Measurements from ENCODE around the gene NANS. TPM values are rescaled to one million over a fixed set of nuclear protein-coding genes. Genes with fewer than 3 reads are reported as not detected.

Gene NANS
- total RNA-seq, 2 experiments from 2014 or later: 51.2 to 51.8 TPM

DNA sequence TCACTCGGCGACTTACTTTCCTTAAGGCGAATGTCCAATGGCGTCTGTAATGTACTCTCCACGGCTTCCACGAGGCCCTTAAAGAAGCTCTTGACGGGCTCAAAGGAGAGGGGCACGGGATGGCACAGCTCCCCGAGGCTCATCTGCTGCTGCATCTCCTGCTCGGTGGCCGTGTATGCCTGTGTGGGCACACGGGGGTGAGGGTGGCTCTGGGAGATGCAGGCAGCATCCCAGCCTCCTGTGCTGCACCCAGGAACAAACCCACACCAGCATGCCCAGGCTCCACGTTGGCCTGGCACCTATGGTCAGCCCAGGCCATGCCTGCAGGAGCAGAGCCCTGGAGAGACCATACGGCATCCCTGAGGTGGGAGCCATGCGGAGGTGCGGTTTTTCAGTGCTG lies 38.3 kb downstream of the NANS start:
- ChIA-PET POLR2A (no interaction called here), CTCF (no interaction called here)
- Mint-ChIP-seq H3K4me3 (no peak overlapping the region), H3K27me3 (no peaks in the 10 kb centered on the region), H3K4me1 (ENCODE audit: low read depth) (peaks cover 33% of the 10 kb centered on the region), H3K36me3 (ENCODE audit: low read depth) (peaks cover 54% of the 10 kb centered on the region), H3K27ac (no peak overlapping the region), H3K9me3 (no peaks in the 10 kb centered on the region)
- no peak for ATAC-seq
- intact Hi-C loops (cut with micrococcal nuclease): no loop called here
- TF ChIP-seq, protein P1, sequence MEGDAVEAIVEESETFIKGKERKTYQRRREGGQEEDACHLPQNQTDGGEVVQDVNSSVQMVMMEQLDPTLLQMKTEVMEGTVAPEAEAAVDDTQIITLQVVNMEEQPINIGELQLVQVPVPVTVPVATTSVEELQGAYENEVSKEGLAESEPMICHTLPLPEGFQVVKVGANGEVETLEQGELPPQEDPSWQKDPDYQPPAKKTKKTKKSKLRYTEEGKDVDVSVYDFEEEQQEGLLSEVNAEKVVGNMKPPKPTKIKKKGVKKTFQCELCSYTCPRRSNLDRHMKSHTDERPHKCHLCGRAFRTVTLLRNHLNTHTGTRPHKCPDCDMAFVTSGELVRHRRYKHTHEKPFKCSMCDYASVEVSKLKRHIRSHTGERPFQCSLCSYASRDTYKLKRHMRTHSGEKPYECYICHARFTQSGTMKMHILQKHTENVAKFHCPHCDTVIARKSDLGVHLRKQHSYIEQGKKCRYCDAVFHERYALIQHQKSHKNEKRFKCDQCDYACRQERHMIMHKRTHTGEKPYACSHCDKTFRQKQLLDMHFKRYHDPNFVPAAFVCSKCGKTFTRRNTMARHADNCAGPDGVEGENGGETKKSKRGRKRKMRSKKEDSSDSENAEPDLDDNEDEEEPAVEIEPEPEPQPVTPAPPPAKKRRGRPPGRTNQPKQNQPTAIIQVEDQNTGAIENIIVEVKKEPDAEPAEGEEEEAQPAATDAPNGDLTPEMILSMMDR (IDR thresholded peaks at IDR 0.05): no peak
- no peak for DNase-seq

DNA sequence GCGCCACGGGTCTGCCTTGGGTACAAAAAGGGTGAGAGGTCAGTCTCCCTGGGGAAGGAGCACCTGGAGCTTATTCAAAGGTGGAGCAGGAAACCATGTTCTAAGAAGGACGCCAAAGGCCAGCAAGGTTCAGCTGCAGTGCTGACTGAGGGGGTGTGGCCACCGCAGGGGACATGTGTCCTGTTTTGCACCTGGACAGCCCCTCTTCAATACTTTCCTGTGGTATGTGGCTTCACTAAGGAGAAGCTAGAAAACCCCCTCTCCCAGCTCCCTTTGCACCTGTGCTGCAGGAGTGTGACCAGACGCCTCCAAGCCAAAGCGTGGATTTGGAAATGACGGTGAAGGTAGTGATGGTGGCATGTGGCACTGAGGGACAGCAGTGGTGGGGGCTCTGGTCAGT lies 38.9 kb downstream of the NANS start:
- TF ChIP-seq, protein P1 (IDR thresholded peaks at IDR 0.05): no peak
- Mint-ChIP-seq H3K4me3 (no peak overlapping the region), H3K9me3 (no peaks in the 10 kb centered on the region), H3K27me3 (no peaks in the 10 kb centered on the region), H3K27ac (no peak overlapping the region), H3K36me3 (ENCODE audit: low read depth) (peaks cover 57% of the 10 kb centered on the region), H3K4me1 (ENCODE audit: low read depth) (peaks cover 37% of the 10 kb centered on the region)
- no peak for DNase-seq
- no peak for ATAC-seq
- CTCF ChIA-PET: interaction anchor here (1.3 kb wide), 1 partner anchor 22 kb away, joined by 3 read pairs; no protein-coding TSS in a partner anchor
- intact Hi-C loops (cut with micrococcal nuclease): no loop called here
- POLR2A ChIA-PET: interaction anchor here (1.0 to 2.3 kb wide), 2 partner anchors 14 to 25 kb away, joined by 3 to 5 read pairs; no protein-coding TSS in a partner anchor

DNA sequence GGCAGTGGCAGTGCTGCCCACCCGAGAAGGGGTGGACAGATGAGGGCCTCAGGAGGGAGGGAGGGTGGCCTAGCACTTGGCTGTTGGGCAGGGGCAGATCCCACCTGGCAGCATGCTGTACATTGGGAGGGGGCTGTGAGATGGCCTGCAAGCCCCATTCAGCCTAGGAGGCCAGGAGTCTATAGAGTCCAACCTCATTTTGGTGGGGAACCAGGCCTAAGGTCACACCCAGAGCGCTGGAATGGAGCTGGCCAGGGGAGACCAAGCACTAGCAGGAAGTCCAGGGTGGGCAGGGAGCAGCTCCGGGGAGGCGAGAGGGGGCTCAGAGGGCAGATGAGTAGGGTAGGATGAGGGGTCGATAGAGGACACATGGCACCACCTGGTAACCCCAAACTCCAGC lies 39.6 kb downstream of the NANS start:
- no peak for ATAC-seq
- peaks cover 40% of the 10 kb centered on the region for H3K4me1 Mint-ChIP-seq (ENCODE audit: low read depth)
- peak overlapping the region; percentile 54 for H3K27ac Mint-ChIP-seq
- ChIA-PET POLR2A (interaction anchor here (1.0 to 2.3 kb wide), 3 partner anchors 10 to 25 kb away, joined by 3 to 5 read pairs (median 5); no protein-coding TSS in a partner anchor), CTCF (interaction anchor here (0.8 to 1.3 kb wide), 3 partner anchors 9 to 97 kb away, joined by 3 to 4 read pairs (median 3); partner anchors contain the start of gene CORO2A)
- TF ChIP-seq, protein P1 (IDR thresholded peaks at IDR 0.05): no peak
- H3K36me3 Mint-ChIP-seq (ENCODE audit: low read depth): peaks cover 57% of the 10 kb centered on the region
- no peaks in the 10 kb centered on the region for H3K9me3 Mint-ChIP-seq
- intact Hi-C loops (cut with micrococcal nuclease): no loop called here
- DNase-seq: no peak
- H3K27me3 Mint-ChIP-seq: no peaks in the 10 kb centered on the region
- no peak overlapping the region for H3K4me3 Mint-ChIP-seq

DNA sequence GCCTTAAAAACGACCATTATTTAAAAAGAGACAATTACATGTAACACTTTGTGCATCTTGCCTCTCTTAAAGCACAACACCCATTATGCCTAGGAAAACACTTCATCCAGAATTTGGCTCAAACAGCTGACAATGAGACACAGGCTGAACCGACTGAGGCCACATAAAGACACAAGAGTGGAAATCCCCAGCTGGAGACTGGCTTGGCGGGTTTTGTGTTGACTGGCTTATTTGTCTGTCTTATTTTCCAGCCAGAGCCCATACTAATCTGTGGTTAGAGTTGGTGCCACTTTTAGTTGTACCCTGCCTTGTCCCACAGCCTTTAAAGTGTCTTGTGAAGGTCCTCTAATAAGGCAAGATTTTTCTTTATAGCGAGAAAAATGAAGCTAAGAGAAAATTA lies 41.3 kb downstream of the NANS start:
- peaks cover 52% of the 10 kb centered on the region for H3K36me3 Mint-ChIP-seq (ENCODE audit: low read depth)
- intact Hi-C loops (cut with micrococcal nuclease): no loop called here
- H3K27ac Mint-ChIP-seq: peak overlapping the region; percentile 65
- CTCF ChIA-PET: interaction anchor here (0.7 to 1.7 kb wide), 8 partner anchors 9 to 165 kb away, joined by 3 to 5 read pairs (median 3); no protein-coding TSS in a partner anchor
- POLR2A ChIA-PET: interaction anchor here (0.6 to 2.3 kb wide), 7 partner anchors 9 to 41 kb away, joined by 3 to 8 read pairs (median 5); partner anchors contain the start of genes NANS and TRIM14
- no peak overlapping the region for H3K4me3 Mint-ChIP-seq
- TF ChIP-seq, protein P1 (IDR thresholded peaks at IDR 0.05): no peak
- H3K9me3 Mint-ChIP-seq: no peaks in the 10 kb centered on the region
- ATAC-seq (no peak), DNase-seq (peak; percentile 56)
- H3K4me1 Mint-ChIP-seq (ENCODE audit: low read depth): peaks cover 56% of the 10 kb centered on the region
- H3K27me3 Mint-ChIP-seq: no peaks in the 10 kb centered on the region

DNA sequence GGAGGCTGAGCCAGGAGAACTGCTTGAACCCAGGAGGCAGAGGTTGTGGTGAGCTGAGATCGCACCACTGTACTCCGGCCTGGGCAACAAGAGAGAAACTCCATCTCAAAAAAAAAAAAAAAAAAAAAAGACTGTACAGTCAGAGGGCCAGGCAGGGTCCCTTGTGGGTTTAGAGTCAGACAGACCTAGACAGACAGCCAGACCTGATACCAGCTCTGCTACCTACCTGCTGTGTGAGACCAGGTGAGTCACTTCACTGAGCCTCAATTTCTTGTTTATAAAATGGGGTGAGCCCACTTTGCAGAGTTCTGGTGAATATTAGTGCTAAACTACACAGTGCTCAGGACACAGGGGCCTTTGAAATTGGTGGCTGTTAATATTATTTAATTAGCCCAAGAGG lies 42.8 kb downstream of the NANS start:
- Mint-ChIP-seq H3K4me3 (no peak overlapping the region), H3K36me3 (ENCODE audit: low read depth) (peaks cover 50% of the 10 kb centered on the region), H3K27ac (peak overlapping the region; percentile 95), H3K9me3 (no peaks in the 10 kb centered on the region), H3K27me3 (no peaks in the 10 kb centered on the region), H3K4me1 (ENCODE audit: low read depth) (peaks cover 62% of the 10 kb centered on the region)
- TF ChIP-seq, protein P1 (IDR thresholded peaks at IDR 0.05): no peak
- intact Hi-C loops (cut with micrococcal nuclease): no loop called here
- CTCF ChIA-PET: interaction anchor here (2.1 kb wide), 1 partner anchor 19 kb away, joined by 6 read pairs; the partner anchor contains the start of gene TRIM14
- DNase-seq: no peak
- no peak for ATAC-seq
- POLR2A ChIA-PET: no interaction called here
